Fibroblast of skin of right biceps (primary cell): ENCODE measurements around the gene HBB.
A peak's percentile ranks its signal among the peaks of the same experiment; 100 is the strongest.

Experiments used
- DNase-seq: peaks from one replicate; pipeline ENCODE4 v3.0.0-alpha.2; 2013

HBB gene

GRCh38 chr11:5246772-5247471 is 20.1 kb upstream of the HBB start:
- DNase-seq, result no peak

GRCh38 chr11:5245155-5245554 is 18.3 kb upstream of the HBB start:
- DNase-seq, result no peak

DNA sequence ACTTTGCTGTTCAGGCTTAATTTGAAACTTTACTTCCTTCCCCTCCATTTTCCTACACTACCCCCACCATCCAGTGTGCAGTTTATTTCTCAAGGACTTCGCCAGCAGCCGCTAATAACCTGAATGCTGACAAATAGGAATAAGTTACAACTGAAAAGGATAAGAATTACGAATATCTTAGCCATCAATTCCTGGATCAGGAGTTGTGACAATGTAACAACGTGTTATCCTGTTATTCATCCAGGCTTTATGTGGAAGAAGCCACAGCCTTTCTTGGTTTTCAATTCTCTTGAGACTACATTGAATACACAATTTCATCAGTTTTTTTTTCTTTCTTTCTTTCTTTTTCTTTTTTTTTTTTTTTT is 16.9 kb upstream of the HBB start:
- DNase-seq, result no peak

- peak; percentile 3 for DNase-seq
Observed at GRCh38 chr11:5242933-5243815, 16.3 kb upstream of the HBB start.

DNA sequence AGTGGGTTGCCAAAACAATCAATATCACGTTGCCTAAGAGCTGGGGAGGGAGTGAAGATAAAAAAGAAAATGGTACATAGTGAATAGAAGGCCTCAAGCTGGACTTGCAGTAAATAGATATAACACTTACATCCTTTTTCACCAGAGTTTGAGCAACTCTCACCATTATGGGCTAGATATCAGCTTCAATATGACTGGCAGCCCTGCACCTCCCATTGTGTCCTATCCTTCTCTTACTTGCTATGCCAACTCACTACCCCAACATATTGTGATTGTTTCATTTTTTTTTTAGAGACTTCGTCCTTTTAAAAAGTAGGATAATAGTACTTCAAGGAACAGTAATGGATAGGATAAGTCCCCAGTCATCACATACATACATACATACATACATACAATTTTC is 15.3 kb upstream of the HBB start:
- DNase-seq, result no peak

- DNase-seq, result no peak
Observed at GRCh38 chr11:5241458-5241857, 14.6 kb upstream of the HBB start.

GRCh38 chr11:5240458-5240857 is 13.6 kb upstream of the HBB start:
- no peak for DNase-seq

- no peak for DNase-seq
Observed at GRCh38 chr11:5240056-5240455, 13.2 kb upstream of the HBB start.

DNA sequence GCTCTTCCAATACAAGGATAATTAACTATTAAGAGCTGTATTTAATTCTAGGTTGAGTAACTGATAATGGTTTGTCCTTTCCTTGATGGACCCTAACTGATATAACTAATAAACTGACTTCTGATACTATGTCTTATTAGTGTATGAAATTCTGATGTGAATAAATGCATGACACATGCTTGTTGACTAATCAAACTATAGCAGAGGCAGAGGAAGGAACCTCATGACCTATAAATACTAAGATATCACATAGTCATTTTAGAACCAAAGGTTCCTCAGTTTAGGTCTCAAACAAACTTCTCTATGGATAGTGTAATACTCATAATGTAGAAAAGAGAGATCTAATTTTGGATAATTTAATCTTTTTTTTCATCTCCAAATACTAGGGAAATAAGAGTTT is 12.2 kb upstream of the HBB start:
- no peak for DNase-seq

GRCh38 chr11:5238486-5238885 is 11.6 kb upstream of the HBB start:
- no peak for DNase-seq

DNA sequence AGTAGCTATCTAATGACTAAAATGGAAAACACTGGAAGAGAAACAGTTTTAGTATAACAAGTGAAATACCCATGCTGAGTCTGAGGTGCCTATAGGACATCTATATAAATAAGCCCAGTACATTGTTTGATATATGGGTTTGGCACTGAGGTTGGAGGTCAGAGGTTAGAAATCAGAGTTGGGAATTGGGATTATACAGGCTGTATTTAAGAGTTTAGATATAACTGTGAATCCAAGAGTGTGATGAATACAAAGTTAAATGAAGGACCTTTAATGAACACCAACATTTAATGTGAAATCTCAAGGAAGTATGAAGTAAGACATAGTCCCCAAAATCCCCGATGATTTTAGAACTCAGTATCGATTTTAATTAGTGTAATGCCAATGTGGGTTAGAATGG is 10.5 kb upstream of the HBB start:
- no peak for DNase-seq

GRCh38 chr11:5235364-5236095 is 8.7 kb upstream of the HBB start:
- DNase-seq, result no peak

DNA sequence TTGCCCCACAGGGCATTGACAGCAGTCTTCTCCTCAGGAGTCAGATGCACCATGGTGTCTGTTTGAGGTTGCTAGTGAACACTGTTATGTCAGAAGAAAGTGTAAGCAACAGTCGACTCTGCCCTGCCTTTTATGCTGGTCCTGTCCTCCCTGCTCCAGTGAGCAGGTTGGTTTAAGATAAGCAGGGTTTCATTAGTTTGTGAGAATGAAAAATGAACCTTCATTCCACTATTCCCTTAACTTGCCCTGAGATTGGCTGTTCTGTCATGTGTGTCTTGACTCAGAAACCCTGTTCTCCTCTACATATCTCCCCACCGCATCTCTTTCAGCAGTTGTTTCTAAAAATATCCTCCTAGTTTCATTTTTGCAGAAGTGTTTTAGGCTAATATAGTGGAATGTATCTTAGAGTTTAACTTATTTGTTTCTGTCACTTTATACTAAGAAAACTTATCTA is 7.5 kb upstream of the HBB start, which contains the start of gene HBD:
HBD (minus strand) TSS at position 103 of the 454 bp plus-strand sequence; CDS start at position 53, 50 bp downstream.
- peak; percentile 10 for DNase-seq

GRCh38 chr11:5233307-5233706 is 6.4 kb upstream of the HBB start:
- no peak for DNase-seq

DNA sequence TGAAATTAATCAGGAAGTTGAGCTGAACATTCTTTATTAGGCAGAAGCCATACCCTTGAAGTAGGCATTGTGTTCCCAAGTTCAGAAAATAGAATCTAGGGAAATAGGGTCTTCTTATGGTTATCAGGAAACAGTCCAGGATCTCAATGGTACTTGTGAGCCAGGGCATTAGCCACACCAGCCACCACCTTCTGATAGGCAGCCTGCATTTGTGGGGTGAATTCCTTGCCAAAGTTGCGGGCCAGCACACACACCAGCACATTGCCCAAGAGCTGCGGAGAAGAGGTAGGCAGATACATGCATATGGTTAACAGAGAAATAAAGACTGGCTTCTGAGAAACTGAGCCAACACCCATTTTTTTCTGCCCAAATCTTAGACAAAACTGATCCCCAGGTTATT is 6.0 kb upstream of the HBB start:
- no peak for DNase-seq

DNA sequence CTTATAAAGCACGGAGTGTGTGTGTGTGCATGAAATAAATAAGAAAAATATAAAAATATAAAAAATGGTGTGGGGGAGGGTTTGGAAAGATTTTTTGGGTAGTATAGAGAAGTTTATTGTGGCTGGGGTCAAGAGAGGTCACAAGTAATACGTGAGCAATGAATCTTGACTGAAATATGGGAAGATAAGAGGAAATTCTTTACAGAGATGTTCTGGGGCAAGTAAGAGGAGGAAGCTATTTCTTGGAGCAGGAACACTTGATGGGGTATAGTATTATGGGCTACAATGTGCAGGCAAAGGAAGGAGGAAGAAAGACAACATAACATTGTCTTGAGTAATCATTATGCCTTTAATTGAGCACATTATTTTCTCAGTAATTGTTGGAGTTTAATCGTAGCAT is 5.3 kb upstream of the HBB start:
- no peak for DNase-seq

- no peak for DNase-seq
Observed at GRCh38 chr11:5231111-5231510, 4.2 kb upstream of the HBB start.

DNA sequence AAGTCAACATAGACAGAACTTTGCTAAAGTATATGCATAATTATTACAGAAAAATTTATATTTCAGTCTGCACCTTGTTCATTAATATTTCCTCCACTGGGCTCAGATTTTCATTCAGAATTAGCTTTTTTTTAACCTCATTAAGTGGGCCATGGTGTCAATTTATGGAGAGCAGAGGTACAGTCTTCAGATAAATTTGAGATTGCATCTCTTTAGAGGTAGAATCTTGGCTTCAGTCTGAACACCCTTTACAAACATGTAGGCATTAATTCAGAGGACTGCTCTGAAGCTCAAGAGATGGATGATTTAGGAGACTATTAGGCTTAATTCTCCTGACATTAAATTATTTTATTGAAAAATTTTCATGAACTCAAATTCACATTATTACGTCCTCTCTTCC is 3.4 kb upstream of the HBB start:
- no peak for DNase-seq

DNA sequence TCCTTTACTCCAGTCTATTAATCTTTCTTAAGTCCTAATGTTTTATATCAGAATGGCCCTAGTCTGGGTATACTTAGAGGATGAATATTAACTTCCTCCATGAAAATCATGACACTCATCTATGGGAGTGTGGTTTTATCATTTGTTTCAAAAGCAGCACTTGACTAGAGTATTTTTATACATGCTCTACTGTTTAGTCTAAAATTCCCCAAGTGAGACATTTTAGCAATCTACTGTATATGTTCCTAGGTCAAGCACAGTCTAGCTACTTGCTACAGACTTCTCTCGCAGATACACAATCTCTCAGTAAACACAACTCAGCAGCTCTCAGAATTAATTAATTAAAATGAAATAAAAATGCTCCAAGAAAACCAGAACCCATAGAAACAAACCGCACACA is 2.9 kb upstream of the HBB start:
- no peak for DNase-seq

DNA sequence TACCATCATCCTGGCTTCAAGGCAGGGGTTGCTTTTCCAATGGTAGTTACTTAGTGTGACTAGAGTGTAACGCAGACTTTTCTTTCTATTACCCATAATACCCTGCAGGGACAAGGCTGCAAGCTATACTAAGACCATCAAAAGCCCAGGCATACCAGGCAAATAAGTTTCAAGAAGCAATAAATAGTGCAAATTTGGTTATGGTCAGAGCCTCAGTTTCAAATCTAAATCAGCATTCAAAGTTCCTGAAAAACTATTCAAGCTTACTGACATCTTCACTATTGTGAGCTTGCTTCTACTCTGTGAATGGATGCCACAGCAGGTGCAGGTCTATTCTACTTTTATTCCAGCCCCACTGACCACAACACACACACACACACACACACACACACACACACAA is 2.5 kb upstream of the HBB start:
- DNase-seq, result no peak

DNA sequence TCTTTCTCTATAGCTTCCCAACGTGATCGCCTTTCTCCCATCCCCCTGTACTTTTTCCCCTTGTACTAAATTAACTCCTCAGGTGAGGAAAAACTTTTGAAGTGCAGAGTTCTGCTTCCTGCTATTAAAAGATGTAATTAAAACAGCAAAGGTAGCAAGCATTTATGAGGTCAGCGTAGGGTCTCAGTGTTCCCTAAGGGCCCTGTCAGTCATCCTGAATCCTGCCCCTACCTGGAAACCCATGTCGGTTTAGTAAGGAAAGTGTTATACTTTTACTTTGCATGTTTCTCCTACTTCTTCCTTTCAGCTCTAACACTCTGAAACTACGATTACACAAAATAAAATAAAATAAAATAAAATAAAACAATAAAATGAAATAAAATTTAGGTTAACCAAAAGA is 1.3 kb upstream of the HBB start:
- DNase-seq, result no peak

GRCh38 chr11:5227681-5228080 is 810 bp upstream of the HBB start:
- no peak for DNase-seq

- DNase-seq, result no peak
Observed at GRCh38 chr11:5225480-5225871, 1.4 kb downstream of the HBB start.
